ENCODE results near the gene FGB.
"Not testable (repeated sequence)": the region's sequence is repeated elsewhere in the genome, so short reads cannot be mapped to it uniquely, and the experiment has no call there.

The FGB gene

GRCh38 chr4:154593868-154594267 lies 31.1 kb downstream of the FGB start:
- Histone ChIP-seq H4K20me1 (no peaks in the 10 kb centered on the region), H3K4me2 (no peak overlapping the region), H3K36me3 (no peaks in the 10 kb centered on the region), H3K27me3 (no peaks in the 10 kb centered on the region), H3K27ac (no peak overlapping the region), H3K9me3 (no peaks in the 10 kb centered on the region), H3K4me3 (no peak overlapping the region), H3K9ac (no peak overlapping the region), H3K4me1 (no peaks in the 10 kb centered on the region)
- no peak for TF ChIP-seq Cebpa-rat (IDR thresholded peaks at IDR 0.05)

GRCh38 chr4:154594343-154594742 lies 31.5 kb downstream of the FGB start:
- not testable (repeated sequence) for H3K9me3 ChIP-seq, H4K20me1 ChIP-seq, H3K4me2 ChIP-seq, H3K4me1 ChIP-seq, H3K27ac ChIP-seq, H3K4me3 ChIP-seq, H3K27me3 ChIP-seq, H3K36me3 ChIP-seq, H3K9ac ChIP-seq

- no peaks in the 10 kb centered on the region for H3K9me3 ChIP-seq
- no peaks in the 10 kb centered on the region for H3K4me1 ChIP-seq
- no peaks in the 10 kb centered on the region for H3K27me3 ChIP-seq
- no peak for TF ChIP-seq Cebpa-rat (IDR thresholded peaks at IDR 0.05)
- no peaks in the 10 kb centered on the region for H4K20me1 ChIP-seq
- no peak overlapping the region for H3K27ac ChIP-seq
- H3K4me3 ChIP-seq: no peak overlapping the region
- H3K36me3 ChIP-seq: no peaks in the 10 kb centered on the region
- no peak overlapping the region for H3K9ac ChIP-seq
- no peak overlapping the region for H3K4me2 ChIP-seq
Measured at GRCh38 chr4:154595807-154596206, 33.0 kb downstream of the FGB start.

GRCh38 chr4:154597281-154597680 lies 34.5 kb downstream of the FGB start:
- not testable (repeated sequence) for H4K20me1 ChIP-seq, H3K27me3 ChIP-seq, H3K4me1 ChIP-seq, H3K4me3 ChIP-seq, H3K27ac ChIP-seq, H3K36me3 ChIP-seq, H3K9me3 ChIP-seq, H3K4me2 ChIP-seq, H3K9ac ChIP-seq

- Histone ChIP-seq H3K4me1 (no peaks in the 10 kb centered on the region), H4K20me1 (no peaks in the 10 kb centered on the region), H3K27me3 (no peaks in the 10 kb centered on the region), H3K9ac (no peak overlapping the region), H3K36me3 (no peaks in the 10 kb centered on the region), H3K4me2 (no peak overlapping the region), H3K27ac (no peak overlapping the region), H3K4me3 (no peak overlapping the region), H3K9me3 (no peaks in the 10 kb centered on the region)
- TF ChIP-seq Cebpa-rat (IDR thresholded peaks at IDR 0.05): no peak
Measured at GRCh38 chr4:154597798-154598774, 35.3 kb downstream of the FGB start.

GRCh38 chr4:154602404-154603020 lies 39.7 kb downstream of the FGB start:
- TF ChIP-seq Cebpa-rat (IDR thresholded peaks at IDR 0.05): no peak
- Histone ChIP-seq H3K9me3 (no peaks in the 10 kb centered on the region), H3K9ac (no peak overlapping the region), H3K4me2 (no peak overlapping the region), H3K27ac (no peak overlapping the region), H3K36me3 (no peaks in the 10 kb centered on the region), H3K27me3 (no peaks in the 10 kb centered on the region), H4K20me1 (no peaks in the 10 kb centered on the region), H3K4me3 (no peak overlapping the region), H3K4me1 (no peaks in the 10 kb centered on the region)

- Histone ChIP-seq H3K36me3 (no peaks in the 10 kb centered on the region), H3K4me2 (no peak overlapping the region), H3K27me3 (no peaks in the 10 kb centered on the region), H3K9ac (no peak overlapping the region), H4K20me1 (no peaks in the 10 kb centered on the region), H3K4me3 (no peak overlapping the region), H3K27ac (no peak overlapping the region), H3K9me3 (no peaks in the 10 kb centered on the region), H3K4me1 (no peaks in the 10 kb centered on the region)
- no peak for TF ChIP-seq Cebpa-rat (IDR thresholded peaks at IDR 0.05)
Measured at GRCh38 chr4:154603033-154603943, 40.5 kb downstream of the FGB start.

- TF ChIP-seq Cebpa-rat (IDR thresholded peaks at IDR 0.05): no peak
- H3K27me3 ChIP-seq: no peaks in the 10 kb centered on the region
- no peaks in the 10 kb centered on the region for H4K20me1 ChIP-seq
- no peak overlapping the region for H3K9ac ChIP-seq
- H3K4me3 ChIP-seq: no peak overlapping the region
- H3K9me3 ChIP-seq: no peaks in the 10 kb centered on the region
- no peak overlapping the region for H3K4me2 ChIP-seq
- H3K27ac ChIP-seq: no peak overlapping the region
- no peaks in the 10 kb centered on the region for H3K36me3 ChIP-seq
- H3K4me1 ChIP-seq: no peaks in the 10 kb centered on the region
Measured at GRCh38 chr4:154604696-154605200, 41.9 kb downstream of the FGB start.

- Histone ChIP-seq H3K4me2 (no peak overlapping the region), H3K27ac (no peak overlapping the region), H3K9ac (no peak overlapping the region), H3K36me3 (no peaks in the 10 kb centered on the region), H3K4me1 (no peaks in the 10 kb centered on the region), H3K9me3 (no peaks in the 10 kb centered on the region), H3K27me3 (no peaks in the 10 kb centered on the region), H3K4me3 (no peak overlapping the region), H4K20me1 (no peaks in the 10 kb centered on the region)
- TF ChIP-seq Cebpa-rat (IDR thresholded peaks at IDR 0.05): no peak
Measured at GRCh38 chr4:154606728-154607723, 44.2 kb downstream of the FGB start.

Data from BLaER1 (cell line).